ENCODE data around the gene GRK6. TPM values are rescaled to one million over a fixed set of nuclear protein-coding genes. Genes with fewer than 3 reads are reported as not detected.

The GRK6 gene
- polyA plus RNA-seq, 1 of the 3 experiments (the other 2 are of a cell fraction) = 39.5 TPM

GRCh38 chr5:177402271-177403043 lies 24.0 kb upstream of the GRK6 start:
- H4K20me1 ChIP-seq (ENCODE audit: insufficient read depth) = no peaks in the 10 kb centered on the region
- peaks cover 14% of the 10 kb centered on the region for H3F3A ChIP-seq (replicated peaks; ENCODE audit: insufficient read depth)
- WGBS (ENCODE audit: low lambda C conversion rate) = 45% methylated on average over 32 of the region's 49 CpGs
- H3K27ac ChIP-seq (ENCODE audit: low read depth in 2 of 2, low read length in 1 of 2) = peak overlapping the region in 1 of 2 experiments; percentile 18; a peak in 1 of 4 replicates
- peak; percentile 81 for DNase-seq
- no peak overlapping the region; a peak in 1 of 4 replicates for H3K4me3 ChIP-seq (ENCODE audit: low read depth in 2 of 2, low read length in 1 of 2)
- TF ChIP-seq SMC3 (IDR thresholded peaks at IDR 0.05; ENCODE audit: low read depth, low read length) (peak; percentile 24; the same call in 1 of the 2 replicates), ZBTB33 (IDR thresholded peaks at IDR 0.05; ENCODE audit: borderline replicate concordance, low read depth) (no peak), POLR2AphosphoS5 (IDR thresholded peaks at IDR 0.05; ENCODE audit: low read depth, low read length) (no peak), RAD21 (IDR thresholded peaks at IDR 0.05; ENCODE audit: low read length) (peak; percentile 26), USF1 (IDR thresholded peaks at IDR 0.05; ENCODE audit: borderline replicate concordance, low read depth) (no peak), USF2 (IDR thresholded peaks at IDR 0.05; ENCODE audit: borderline replicate concordance, low read depth, low read length) (no peak), CTCF (IDR thresholded peaks at IDR 0.05) (peak; percentile 38), ELF1 (IDR thresholded peaks at IDR 0.05) (no peak), RXRA (IDR thresholded peaks at IDR 0.05; ENCODE audit: borderline replicate concordance, low read depth) (no peak), MAX (IDR thresholded peaks at IDR 0.05; ENCODE audit: low read depth) (0 out of 2 replicates have a peak, but pooled peaks have one; percentile 24), FOXM1 (IDR thresholded peaks at IDR 0.05; ENCODE audit: low read depth) (no peak), MXI1 (IDR thresholded peaks at IDR 0.05; ENCODE audit: low read depth, low read length) (no peak)
- ChIA-PET POLR2A (interaction anchor here (1.1 to 4.6 kb wide), 5 partner anchors 12 to 95 kb away, joined by 3 to 72 read pairs (median 18); partner anchors contain the start of genes PDLIM7 and PRR7), CTCF (interaction anchor here (0.9 to 9.7 kb wide), 23 partner anchors 13 to 742 kb away, joined by 3 to 375 read pairs (median 15); partner anchors contain the start of genes GRK6, PDLIM7, PRR7 and RGS14)
- H3K9me2 ChIP-seq = no peaks in the 10 kb centered on the region
- H3K4me1 ChIP-seq (ENCODE audit: control insufficient read depth in 1 of 2, insufficient read depth in 2 of 2, low read depth in 1 of 2, low read length in 1 of 2) = peaks cover 0 to 28% of the 10 kb centered on the region in 2 experiments; a peak in 1 of 4 replicates
- H3K9ac ChIP-seq = no peak overlapping the region
- no peaks in the 10 kb centered on the region for H3K27me3 ChIP-seq (ENCODE audit: insufficient read depth)
- H3K36me3 ChIP-seq (replicated peaks in 1 of 2; ENCODE audit: control insufficient read depth in 1 of 2, insufficient read depth in 2 of 2, low read length in 1 of 2) = no peaks in the 10 kb centered on the region
- H2AFZ ChIP-seq (ENCODE audit: low read depth) = no peak overlapping the region
- no peaks in the 10 kb centered on the region for H3K79me2 ChIP-seq (ENCODE audit: insufficient read depth)
- 0 out of 2 replicates have a peak overlapping the region, but pooled peaks have one; percentile 97 for H3K4me2 ChIP-seq
- H3K9me3 ChIP-seq = no peaks in the 10 kb centered on the region
